ENCODE results near the gene BTNL2. TPM values are rescaled to one million over a fixed set of nuclear protein-coding genes. Genes with fewer than 3 reads are reported as not detected.
A peak's percentile ranks its signal among the peaks of the same experiment; 100 is the strongest.
"Not testable (repeated sequence)": the region's sequence is repeated elsewhere in the genome, so short reads cannot be mapped to it uniquely, and the experiment has no call there.

The BTNL2 gene
- total RNA-seq, 1 experiment from 2014 or later = not detected

DNA sequence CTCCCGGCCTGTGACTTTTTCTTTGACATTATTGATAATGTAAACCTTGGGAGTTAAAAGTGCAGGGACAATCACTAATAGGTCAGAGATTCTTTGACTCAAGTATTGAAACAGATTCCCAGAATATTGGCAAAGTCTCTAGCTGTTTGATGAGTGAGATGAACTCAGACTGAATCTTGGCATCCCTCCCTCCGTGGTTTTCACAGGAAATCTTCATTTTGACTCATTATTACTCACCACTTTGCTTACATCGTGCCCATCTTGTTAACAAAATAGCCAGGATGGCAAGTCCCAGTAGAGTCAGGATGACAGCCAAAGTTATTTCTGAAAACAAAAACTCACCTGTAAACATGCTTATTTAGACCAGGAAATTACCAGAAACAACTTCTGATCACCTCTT, 37.3 kb downstream of the BTNL2 start:
- H3K36me3 ChIP-seq (replicated peaks; ENCODE audit: control insufficient read depth, insufficient read depth, low read length) = no peaks in the 10 kb centered on the region
- no peaks in the 10 kb centered on the region for H3K27me3 ChIP-seq (ENCODE audit: control insufficient read depth, insufficient read depth, low read length)
- no peak for DNase-seq
- no peak overlapping the region for H3K4me3 ChIP-seq (ENCODE audit: insufficient read depth, low read depth, low read length)

- no peak for DNase-seq
- no peak overlapping the region for H3K4me3 ChIP-seq (ENCODE audit: insufficient read depth, low read depth, low read length)
- no peaks in the 10 kb centered on the region for H3K27me3 ChIP-seq (ENCODE audit: control insufficient read depth, insufficient read depth, low read length)
- no peaks in the 10 kb centered on the region for H3K36me3 ChIP-seq (replicated peaks; ENCODE audit: control insufficient read depth, insufficient read depth, low read length)
Observed at GRCh38 chr6:32367644-32368043, 39.3 kb downstream of the BTNL2 start.

GRCh38 chr6:32359225-32359624, 47.8 kb downstream of the BTNL2 start:
- not testable (repeated sequence) for H3K27me3 ChIP-seq (ENCODE audit: control insufficient read depth, insufficient read depth, low read length); DNase-seq; H3K4me3 ChIP-seq (ENCODE audit: insufficient read depth, low read depth, low read length); H3K36me3 ChIP-seq (replicated peaks; ENCODE audit: control insufficient read depth, insufficient read depth, low read length)

DNA sequence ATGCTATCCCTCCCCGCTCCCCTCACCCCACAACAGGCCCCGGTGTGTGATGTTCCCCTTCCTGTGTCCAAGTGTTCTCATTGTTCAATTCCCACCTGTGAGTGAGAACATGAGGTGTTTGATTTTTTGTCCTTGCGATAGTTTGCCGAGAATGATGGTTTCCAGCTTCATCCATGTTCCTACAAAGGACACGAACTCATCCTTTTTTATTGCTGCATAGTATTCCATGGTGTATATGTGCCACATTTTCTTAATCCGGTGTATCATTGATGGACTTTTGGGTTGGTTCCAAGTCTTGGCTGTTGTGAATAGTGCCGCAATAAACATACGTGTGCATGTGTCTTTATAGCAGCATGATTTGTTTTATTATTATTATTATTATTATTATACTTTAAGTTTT, 48.4 kb downstream of the BTNL2 start:
- DNase-seq; H3K36me3 ChIP-seq (replicated peaks; ENCODE audit: control insufficient read depth, insufficient read depth, low read length); H3K27me3 ChIP-seq (ENCODE audit: control insufficient read depth, insufficient read depth, low read length); H3K4me3 ChIP-seq (ENCODE audit: insufficient read depth, low read depth, low read length): not testable (repeated sequence)

- no peaks in the 10 kb centered on the region for H3K27me3 ChIP-seq (ENCODE audit: control insufficient read depth, insufficient read depth, low read length)
- H3K36me3 ChIP-seq (replicated peaks; ENCODE audit: control insufficient read depth, insufficient read depth, low read length) = no peaks in the 10 kb centered on the region
- peak; percentile 7 for DNase-seq
- H3K4me3 ChIP-seq (ENCODE audit: insufficient read depth, low read depth, low read length) = no peak overlapping the region
Observed at GRCh38 chr6:32355018-32355417, 52.0 kb downstream of the BTNL2 start.

DNA sequence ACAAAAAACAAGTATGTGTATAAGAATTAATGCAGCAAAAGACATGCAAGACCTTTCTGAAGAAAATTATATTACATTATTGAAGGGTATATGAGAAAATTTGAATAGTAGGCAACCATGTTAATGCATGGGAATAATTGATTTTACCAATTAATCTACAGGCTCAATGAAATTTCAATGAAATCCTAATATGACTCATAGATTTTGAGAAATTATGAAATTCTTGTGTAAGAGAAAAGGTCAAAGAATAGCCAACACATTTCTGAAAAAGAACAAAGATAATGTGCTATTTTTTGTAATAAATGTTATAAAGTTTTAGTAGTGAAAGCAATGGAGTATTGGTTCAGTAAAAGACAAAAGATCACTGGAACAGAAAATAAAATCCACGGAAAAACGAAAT, 53.6 kb downstream of the BTNL2 start:
- no peak for DNase-seq
- no peaks in the 10 kb centered on the region for H3K27me3 ChIP-seq (ENCODE audit: control insufficient read depth, insufficient read depth, low read length)
- no peaks in the 10 kb centered on the region for H3K36me3 ChIP-seq (replicated peaks; ENCODE audit: control insufficient read depth, insufficient read depth, low read length)

More for the DNA sequence above, 53.6 kb downstream of the BTNL2 start:
- no peak overlapping the region for H3K4me3 ChIP-seq (ENCODE audit: insufficient read depth, low read depth, low read length)

Other genes starting within 250 kb of the BTNL2 start
- 4.3 and 5.9 TPM in 2 replicates for gene EGFL8, start 242.6 kb downstream of the BTNL2 start, total RNA-seq (2014; rRNA removed; shearing (Covaris generic))
- 99.3 and 113 TPM in 2 replicates for gene AGPAT1, start 231.1 kb downstream of the BTNL2 start, total RNA-seq (2014; rRNA removed; shearing (Covaris generic))
- 94.6 and 99.0 TPM in 2 replicates for gene RNF5, start 228.8 kb downstream of the BTNL2 start, total RNA-seq (2014; rRNA removed; shearing (Covaris generic))
- 2.2 and 2.8 TPM in 2 replicates for gene AGER, start 222.9 kb downstream of the BTNL2 start, total RNA-seq (2014; rRNA removed; shearing (Covaris generic))
- 64.2 and 67.7 TPM in 2 replicates for gene PBX2, start 217.0 kb downstream of the BTNL2 start, total RNA-seq (2014; rRNA removed; shearing (Covaris generic))
- gene GPSM3, start 214.5 kb downstream of the BTNL2 start, total RNA-seq (2014; rRNA removed; shearing (Covaris generic)) = 21.2 and 26.8 TPM in 2 replicates
- 0.96 and 1.6 TPM in 2 replicates for gene NOTCH4, start 183.1 kb downstream of the BTNL2 start, total RNA-seq (2014; rRNA removed; shearing (Covaris generic))
- not detected in 2 replicates for gene TSBP1, start 35.3 kb downstream of the BTNL2 start, total RNA-seq (2014; rRNA removed; shearing (Covaris generic))
- gene HLA-DRA, start 32.7 kb upstream of the BTNL2 start, total RNA-seq (2014; rRNA removed; shearing (Covaris generic)) = 0.33 TPM in 1 of 2 replicates, not detected in the other
- 0.21 TPM in 1 of 2 replicates, not detected in the other for gene HLA-DRB5, start 123.1 kb upstream of the BTNL2 start, total RNA-seq (2014; rRNA removed; shearing (Covaris generic))
- gene HLA-DRB1, start 182.7 kb upstream of the BTNL2 start, total RNA-seq (2014; rRNA removed; shearing (Covaris generic)) = 0.48 TPM in 1 of 2 replicates, not detected in the other
- not detected in 2 replicates for gene HLA-DQA1, start 230.2 kb upstream of the BTNL2 start, total RNA-seq (2014; rRNA removed; shearing (Covaris generic))

All from H7 (cell line).